OCI-LY7 (cell line): ENCODE data around the gene HMCN1. TPM values are rescaled to one million over a fixed set of nuclear protein-coding genes. Genes with fewer than 3 reads are reported as not detected.

Experiments used
- BruUV-seq: library from RNA; stranded (reverse); fragments of 400-500 nt; replicated peaks from 2 replicates; lab custom pipeline; 2021; lab: Mats Ljungman, UMichigan
- CTCF ChIA-PET: fragments of 300-600 bp; sonication (Branson Sonifier 250); formaldehyde crosslinking; loops from one replicate; lab custom pipeline; 2022; ENCODE audit warnings: antibody characterized with exemption; ENCODE audit not compliant: unreplicated experiment; lab: Charles Lee
- POLR2A ChIA-PET: fragments of 300-600 bp; sonication (Branson Sonifier 250); formaldehyde crosslinking; loops from one replicate; lab custom pipeline; 2022; ENCODE audit warnings: antibody characterized with exemption; lab: Charles Lee
- DNase-seq: peaks from one replicate; pipeline ENCODE4 v3.0.0-alpha.2; 2015; ENCODE audit warnings: low spot score
- H2AFZ ChIP-seq: fragments of 200-600 bp; sonication (generic), shearing (Covaris generic); 2 replicates; pipeline ENCODE4 v1.6.1; 2014; ENCODE audit warnings: mild to moderate bottlenecking, antibody characterized with exemption, low read length, moderate library complexity
- H3K27ac ChIP-seq: fragments of 200-600 bp; sonication (generic); 2 replicates; pipeline ENCODE4 v1.5.1; 2014; ENCODE audit warnings: mixed run types, low read depth, mild to moderate bottlenecking, moderate library complexity, low read length, inconsistent platforms; ENCODE audit not compliant: poor library complexity, severe bottlenecking
- H3K36me3 ChIP-seq: fragments of 200-600 bp; sonication (generic); 2 replicates; pipeline ENCODE4 v1.6.1; 2014; ENCODE audit warnings: mild to moderate bottlenecking, antibody characterized with exemption, low read length, moderate library complexity, mixed read lengths; ENCODE audit not compliant: insufficient read depth
- H3K4me1 ChIP-seq: fragments of 200-600 bp; sonication (generic); 2 replicates; pipeline ENCODE4 v1.5.1; 2014; ENCODE audit warnings: mild to moderate bottlenecking, low read length; ENCODE audit not compliant: insufficient read depth, poor library complexity, severe bottlenecking
- H3K4me2 ChIP-seq: fragments of 200-600 bp; sonication (generic); 2 replicates; pipeline ENCODE4 v1.6.1; 2014; ENCODE audit warnings: mild to moderate bottlenecking, low read length
- H3K4me3 ChIP-seq: fragments of 200-600 bp; sonication (generic); 2 replicates; pipeline ENCODE4 v1.5.1; 2014; ENCODE audit warnings: mild to moderate bottlenecking, low read depth, low read length; ENCODE audit not compliant: poor library complexity, severe bottlenecking
- H3K79me2 ChIP-seq: fragments of 200-600 bp; sonication (generic); 2 replicates; pipeline ENCODE4 v1.6.1; 2016; ENCODE audit warnings: low read depth, mild to moderate bottlenecking, low read length, moderate library complexity, mixed read lengths; ENCODE audit not compliant: insufficient read depth
- H3K9me2 ChIP-seq: fragments of 200-600 bp; sonication (generic); 2 replicates; pipeline ENCODE4 v1.6.1; 2016; ENCODE audit warnings: mild to moderate bottlenecking, low read length, mixed read lengths; ENCODE audit not compliant: insufficient read depth
- H3K9me3 ChIP-seq: fragments of 200-600 bp; sonication (generic); 2 replicates; pipeline ENCODE4 v1.6.1; 2014; ENCODE audit warnings: mild to moderate bottlenecking, mixed run types, low read length, mixed read lengths
- H4K20me1 ChIP-seq: fragments of 200-600 bp; sonication (generic); 2 replicates; pipeline ENCODE4 v1.6.1; 2014; ENCODE audit warnings: mild to moderate bottlenecking, antibody characterized with exemption, low read length, moderate library complexity, mixed read lengths; ENCODE audit not compliant: insufficient read depth
- CTCF ChIP-seq: fragments of 200-600 bp; sonication (generic); conservative IDR thresholded peaks from 2 replicates; pipeline ENCODE4 v1.5.1; 2014; ENCODE audit warnings: mild to moderate bottlenecking, antibody characterized with exemption, low read length, moderate library complexity, mixed read lengths
- EZH2phosphoT487 ChIP-seq: fragments of 200-600 bp; sonication (generic); IDR thresholded peaks from 2 replicates; pipeline ENCODE4 v1.6.1; 2018; ENCODE audit warnings: low read depth, borderline replicate concordance, mild to moderate bottlenecking, mixed run types, antibody characterized with exemption, low read length, moderate library complexity, mixed read lengths
- intact Hi-C: fragments of 100-400 bp; cut with micrococcal nuclease; formaldehyde crosslinking; loops from one replicate; pipeline ENCODE4 v1.10.0; 2022; ENCODE audit not compliant: unreplicated experiment
- total RNA-seq, 2 experiments: library from RNA; depleted of rRNA in 1 of 2; stranded (reverse); fragments of >200 nt in 1 of 2; shearing (Covaris generic) in 1 of 2; gene quantifications; 2 replicates each; pipeline ENCODE4 v1.2.3, GENCODE V29; 2014 to 2022

HMCN1 gene
- total RNA-seq, 2 experiments from 2014 or later = 0.02 TPM; not detected in 1

GRCh38 chr1:186125511-186125910 lies 391.3 kb downstream of the HMCN1 start:
- Histone ChIP-seq H3K9me3 (no peaks in the 10 kb centered on the region), H4K20me1 (no peaks in the 10 kb centered on the region), H3K79me2 (no peaks in the 10 kb centered on the region), H3K36me3 (no peaks in the 10 kb centered on the region), H3K4me1 (no peaks in the 10 kb centered on the region), H3K27ac (no peak overlapping the region), H3K4me2 (no peak overlapping the region), H3K9me2 (no peaks in the 10 kb centered on the region), H3K4me3 (no peak overlapping the region), H2AFZ (no peak overlapping the region)
- BruUV-seq = no TSS peak
- intact Hi-C loops = no loop called here
- CTCF ChIA-PET = no interaction called here
- TF ChIP-seq CTCF (no peak), EZH2phosphoT487 (no peak)
- POLR2A ChIA-PET = interaction anchor here (0.7 kb wide), 1 partner anchor 746 kb away, joined by 3 read pairs; no protein-coding TSS in a partner anchor
- DNase-seq = no peak

GRCh38 chr1:186129758-186130157 lies 395.6 kb downstream of the HMCN1 start:
- Histone ChIP-seq H4K20me1 (no peaks in the 10 kb centered on the region), H3K36me3 (no peaks in the 10 kb centered on the region), H3K4me3 (no peak overlapping the region), H3K4me2 (no peak overlapping the region), H3K9me2 (no peaks in the 10 kb centered on the region), H3K79me2 (no peaks in the 10 kb centered on the region), H3K27ac (no peak overlapping the region), H3K9me3 (no peaks in the 10 kb centered on the region), H3K4me1 (no peaks in the 10 kb centered on the region), H2AFZ (no peak overlapping the region)
- DNase-seq = no peak
- POLR2A ChIA-PET = interaction anchor here (0.7 to 0.9 kb wide), 2 partner anchors 16 to 53 kb away, joined by 3 read pairs; no protein-coding TSS in a partner anchor
- no TSS peak for BruUV-seq
- CTCF ChIA-PET = interaction anchor here (0.9 kb wide), 1 partner anchor 19 kb away, joined by 3 read pairs; no protein-coding TSS in a partner anchor
- no peak for TF ChIP-seq CTCF
- TF ChIP-seq EZH2phosphoT487 = no peak
- intact Hi-C loops = no loop called here

- intact Hi-C loops = no loop called here
- ChIA-PET CTCF (no interaction called here), POLR2A (interaction anchor here (0.6 kb wide), 1 partner anchor 191 kb away, joined by 4 read pairs; no protein-coding TSS in a partner anchor)
- no peaks in the 10 kb centered on the region for H3K79me2 ChIP-seq
- H4K20me1 ChIP-seq = no peaks in the 10 kb centered on the region
- no peaks in the 10 kb centered on the region for H3K4me1 ChIP-seq
- no peak for TF ChIP-seq CTCF
- TF ChIP-seq EZH2phosphoT487 = no peak
- no peaks in the 10 kb centered on the region for H3K9me3 ChIP-seq
- H3K4me2 ChIP-seq = no peak overlapping the region
- no peak overlapping the region for H2AFZ ChIP-seq
- BruUV-seq = no TSS peak
- H3K27ac ChIP-seq = no peak overlapping the region
- no peak overlapping the region for H3K4me3 ChIP-seq
- no peaks in the 10 kb centered on the region for H3K36me3 ChIP-seq
- DNase-seq = no peak
- H3K9me2 ChIP-seq = no peaks in the 10 kb centered on the region
Measured at GRCh38 chr1:186139115-186139514, 404.9 kb downstream of the HMCN1 start.
